Measurements from ENCODE around the gene ESPN.
"Not testable (repeated sequence)": the region's sequence is repeated elsewhere in the genome, so short reads cannot be mapped to it uniquely, and the experiment has no call there.

The ESPN gene

DNA sequence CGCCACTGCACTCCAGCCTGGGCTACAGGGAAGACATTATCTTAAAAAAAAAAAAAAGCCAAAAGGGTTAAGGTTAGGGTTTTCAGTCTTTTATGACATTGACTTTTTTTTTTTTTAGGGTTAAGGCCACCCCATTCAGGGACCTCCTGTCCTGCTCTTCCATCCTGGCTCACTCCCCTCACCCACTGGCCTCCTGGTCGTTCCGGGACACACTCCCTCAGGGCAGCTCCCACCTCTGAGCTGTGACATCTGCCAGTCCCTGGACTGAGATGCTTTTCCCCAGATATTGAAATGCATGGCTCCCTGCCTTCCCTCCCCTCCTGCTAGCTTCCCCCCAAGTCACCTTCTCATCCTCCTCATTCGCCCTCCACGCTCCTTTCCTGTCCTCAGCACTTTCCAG is 57.2 kb downstream of the ESPN start:
- DNase-seq (ENCODE audit: low read depth, low spot score) = no peak

DNA sequence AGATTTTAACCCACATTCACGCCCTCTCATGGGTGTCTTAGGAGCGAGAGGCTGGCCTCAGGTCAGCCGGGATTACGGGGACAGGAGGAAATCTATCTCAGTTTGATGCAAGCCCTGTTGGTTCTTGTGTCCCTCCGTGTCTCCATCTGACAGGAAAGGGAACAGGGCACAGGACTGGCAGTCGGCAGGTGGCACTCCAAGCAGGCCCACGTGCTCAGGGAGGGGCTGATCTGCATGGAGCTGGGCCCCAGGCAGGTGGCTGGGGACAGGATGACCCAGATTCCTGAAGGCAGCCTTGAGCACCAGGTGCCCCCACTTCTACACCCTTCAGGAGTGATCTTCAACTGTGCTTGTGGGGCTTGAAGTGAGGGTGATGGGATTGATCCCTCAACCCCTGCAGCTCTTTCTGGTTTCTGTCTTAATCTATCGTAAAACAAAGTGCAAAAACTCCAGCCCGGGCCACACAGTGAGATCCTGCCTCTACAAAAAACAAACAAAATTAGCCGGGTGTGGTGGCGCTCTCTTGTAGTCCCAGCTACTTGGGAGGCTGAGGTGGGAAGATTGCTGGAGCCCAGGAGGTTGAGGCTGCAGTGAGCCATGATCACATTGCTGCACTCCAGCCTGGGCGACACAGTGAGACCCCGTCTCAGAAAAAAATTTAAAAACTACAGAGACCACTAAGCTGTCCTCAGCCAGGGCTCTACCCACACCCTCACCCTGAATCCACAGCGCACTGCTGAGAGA is 58.6 kb downstream of the ESPN start:
- DNase-seq (ENCODE audit: low read depth, low spot score) = no peak

DNA sequence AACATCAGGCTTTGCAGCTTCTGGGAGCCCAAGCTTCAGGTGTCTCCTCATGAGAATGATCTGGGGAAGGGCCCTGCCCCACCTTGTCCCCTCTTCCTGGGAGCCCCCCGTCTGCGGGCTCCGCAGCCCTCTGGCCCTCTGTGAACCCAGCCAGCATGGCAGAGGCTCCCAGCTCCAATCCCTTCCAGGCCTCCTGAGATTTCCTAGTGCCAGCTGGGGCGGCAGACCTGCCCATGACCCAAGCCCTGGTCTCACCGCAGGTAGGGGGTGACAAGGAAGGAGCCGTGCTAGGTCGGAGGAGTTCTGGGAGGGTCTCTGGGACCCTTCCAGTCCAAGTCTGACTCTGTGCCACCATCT is 59.2 kb downstream of the ESPN start:
- DNase-seq (ENCODE audit: low read depth, low spot score) = no peak

DNA sequence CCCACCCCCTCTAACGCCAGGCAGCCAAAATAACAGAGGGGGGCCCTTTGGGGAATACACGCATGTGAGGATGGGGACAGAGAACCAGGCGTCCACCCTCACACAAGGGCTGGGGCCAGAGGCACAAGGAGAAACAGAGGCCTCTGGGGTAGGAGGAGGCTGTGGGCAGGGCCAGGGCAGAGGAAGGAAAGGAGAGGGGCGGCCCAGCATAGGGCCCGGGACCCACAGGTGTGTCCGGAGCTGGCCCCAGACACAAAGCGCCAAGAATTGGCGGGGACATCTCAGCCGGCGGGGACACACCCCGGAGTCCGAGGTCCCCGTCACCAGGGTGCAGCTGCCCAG is 60.2 kb downstream of the ESPN start:
- DNase-seq (ENCODE audit: low read depth, low spot score) = no peak

DNA sequence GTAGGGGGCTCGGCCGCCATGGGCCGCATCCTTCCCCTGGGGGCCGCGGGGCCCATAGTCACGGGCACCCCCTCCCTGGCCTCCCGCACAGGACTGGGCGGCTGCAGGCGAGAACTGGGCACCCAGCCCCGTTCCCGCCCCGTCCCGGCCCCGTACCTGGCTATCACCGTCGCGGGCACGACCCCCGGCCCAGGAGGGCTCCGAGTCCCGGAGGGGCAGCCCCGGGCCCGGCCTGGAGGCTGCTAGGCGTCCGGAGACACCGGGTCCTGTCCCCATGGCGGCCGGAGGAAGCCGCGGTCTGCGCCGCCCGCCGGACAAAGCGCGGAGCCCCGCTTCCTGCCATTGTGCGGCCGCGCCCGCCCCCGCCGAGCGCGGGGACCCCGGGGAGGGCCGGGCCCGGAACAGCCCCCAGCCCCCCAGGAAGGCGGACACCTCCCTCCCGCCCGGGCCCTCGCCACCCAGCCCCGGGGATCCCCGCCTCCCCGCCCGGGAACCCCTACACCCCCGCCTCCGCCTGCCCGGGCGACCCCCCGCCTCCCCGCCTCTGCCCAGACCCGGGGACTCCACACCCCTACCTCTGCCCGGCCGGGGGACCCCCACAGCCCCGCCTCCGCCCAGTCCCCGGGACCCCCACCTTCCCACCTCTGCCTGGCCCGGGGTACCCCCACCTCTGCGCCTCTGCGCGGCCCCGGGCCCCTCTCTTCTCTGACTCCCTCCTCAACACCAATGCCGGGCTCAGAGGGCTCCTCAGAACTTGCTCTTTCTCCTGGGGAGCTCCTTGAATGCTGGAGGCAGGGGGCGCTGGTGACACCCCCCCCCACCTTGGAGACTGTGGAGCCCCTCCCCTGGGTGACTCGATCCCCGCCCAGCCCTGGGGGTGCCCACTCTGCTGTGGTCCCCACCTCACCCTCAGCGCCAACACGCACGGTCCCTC is 60.9 kb downstream of the ESPN start:
- DNase-seq (ENCODE audit: low read depth, low spot score) = no peak

DNA sequence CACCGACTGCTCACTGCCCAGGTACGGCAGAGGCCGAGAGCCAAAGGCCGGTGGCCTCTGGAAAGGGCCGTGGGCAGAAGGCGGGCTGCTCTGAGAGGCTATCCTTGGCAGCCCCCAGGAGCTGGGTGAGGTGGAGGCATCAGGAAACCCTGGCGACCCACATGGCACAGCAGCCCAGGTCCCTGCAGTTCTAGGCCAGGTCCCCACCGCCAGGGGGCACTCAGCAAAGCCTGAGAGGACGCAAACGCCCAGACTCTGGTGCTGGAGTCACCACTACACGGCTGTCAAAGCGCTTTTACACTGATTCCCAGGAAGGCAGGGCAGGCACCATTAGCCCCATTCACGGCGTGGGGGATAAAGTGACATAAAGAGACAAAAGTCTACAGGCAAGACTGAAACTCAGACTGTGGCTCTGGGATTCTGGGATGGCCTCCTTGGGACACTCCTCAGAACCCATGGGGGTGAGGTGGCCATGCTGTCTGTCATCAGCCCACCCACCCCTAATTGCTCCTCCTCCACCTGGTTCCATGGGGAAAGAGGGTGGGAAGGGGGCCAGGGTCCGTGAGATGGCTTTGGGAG is 61.9 kb downstream of the ESPN start:
- peak; percentile 75 for DNase-seq (ENCODE audit: low read depth, low spot score)

DNA sequence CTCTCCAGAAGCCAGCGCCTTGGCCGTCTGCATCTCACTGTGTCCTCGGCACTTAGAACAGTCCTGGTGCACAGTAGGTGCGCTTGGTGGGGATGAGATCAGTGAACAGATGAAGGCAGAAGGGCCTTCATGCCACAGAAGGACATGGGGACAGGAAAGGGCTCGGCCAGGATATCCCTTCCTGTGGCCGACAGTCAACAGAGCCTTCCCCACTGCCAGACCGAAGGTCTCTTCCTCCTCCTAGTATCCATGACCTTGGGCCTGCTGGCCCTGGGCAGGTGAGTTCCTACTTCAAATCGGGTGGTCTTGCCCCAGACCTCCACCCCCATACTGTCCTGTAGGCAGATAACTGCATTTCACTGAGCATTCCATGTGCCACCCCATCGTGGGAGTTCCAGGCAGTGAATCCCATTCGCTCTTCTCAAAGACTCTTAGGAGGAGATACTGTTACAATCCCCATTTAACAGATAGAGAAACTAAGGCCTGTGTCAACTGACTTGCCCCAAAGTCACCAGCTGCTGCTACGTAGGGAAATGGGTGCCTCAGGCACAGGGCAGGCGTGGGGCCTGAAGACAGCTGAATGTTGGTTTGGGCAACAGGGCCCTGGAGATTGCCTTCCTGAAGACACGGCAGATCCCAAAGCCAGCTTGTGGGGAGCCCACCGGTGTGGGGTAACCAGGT is 63.4 kb downstream of the ESPN start:
- DNase-seq (ENCODE audit: low read depth, low spot score) = no peak

DNA sequence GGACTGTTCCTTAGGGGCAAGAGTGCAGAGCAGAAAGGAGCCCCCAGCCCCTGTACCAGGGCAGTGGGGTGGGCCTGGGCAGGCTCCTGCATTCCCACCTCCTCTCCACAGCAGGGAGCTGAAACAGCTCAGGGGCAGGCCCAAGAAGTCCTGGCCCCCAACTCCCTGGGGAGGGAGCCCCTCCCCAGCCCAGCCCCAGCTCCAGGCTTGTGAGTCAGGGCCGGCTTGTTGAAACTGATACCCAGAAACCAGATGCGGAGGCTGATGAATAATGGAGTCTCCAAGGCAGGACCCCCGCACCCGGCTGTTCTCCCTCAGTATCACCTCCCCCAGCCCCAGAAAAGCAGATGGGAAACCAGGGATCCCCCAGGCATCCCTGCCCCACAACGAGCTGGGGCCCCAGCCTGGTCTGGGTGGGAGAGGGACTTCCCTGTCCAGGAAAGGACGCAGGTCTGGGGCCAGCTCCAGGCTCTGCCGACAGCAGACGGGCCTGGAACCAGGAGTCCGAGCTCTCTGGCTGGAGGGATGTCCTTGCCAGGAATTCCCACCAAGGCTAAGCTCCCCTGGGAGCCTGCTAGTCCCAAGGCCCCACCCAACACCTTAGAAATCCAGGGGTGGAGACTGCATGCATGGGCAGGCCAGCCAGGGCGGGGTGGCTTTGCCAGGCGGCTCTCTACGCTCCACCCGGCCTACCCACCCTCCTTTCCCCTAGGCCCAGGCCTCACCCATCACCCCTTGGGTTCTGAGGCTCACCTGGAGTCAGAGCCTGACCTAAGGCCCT is 64.2 kb downstream of the ESPN start:
- no peak for DNase-seq (ENCODE audit: low read depth, low spot score)

DNA sequence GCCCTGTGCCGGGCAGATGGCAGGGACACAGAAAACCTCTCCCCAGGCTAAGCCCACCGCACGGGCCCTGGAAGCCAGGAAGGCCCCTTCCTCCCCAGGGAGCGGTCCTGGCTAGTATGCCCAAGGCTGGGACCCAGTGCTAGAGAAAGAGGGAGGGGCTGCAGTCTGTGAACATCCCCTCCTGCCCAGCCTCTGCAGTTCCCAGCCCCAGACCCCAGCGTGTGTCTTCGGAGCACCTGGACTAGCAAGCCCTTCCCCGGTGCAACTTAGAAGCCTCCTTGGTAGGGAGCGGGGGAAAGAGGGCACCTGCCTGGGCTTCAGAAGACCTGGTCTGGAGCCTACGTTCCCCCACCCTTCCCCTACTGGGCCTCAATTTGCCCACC is 64.8 kb downstream of the ESPN start:
- no peak for DNase-seq (ENCODE audit: low read depth, low spot score)

DNA sequence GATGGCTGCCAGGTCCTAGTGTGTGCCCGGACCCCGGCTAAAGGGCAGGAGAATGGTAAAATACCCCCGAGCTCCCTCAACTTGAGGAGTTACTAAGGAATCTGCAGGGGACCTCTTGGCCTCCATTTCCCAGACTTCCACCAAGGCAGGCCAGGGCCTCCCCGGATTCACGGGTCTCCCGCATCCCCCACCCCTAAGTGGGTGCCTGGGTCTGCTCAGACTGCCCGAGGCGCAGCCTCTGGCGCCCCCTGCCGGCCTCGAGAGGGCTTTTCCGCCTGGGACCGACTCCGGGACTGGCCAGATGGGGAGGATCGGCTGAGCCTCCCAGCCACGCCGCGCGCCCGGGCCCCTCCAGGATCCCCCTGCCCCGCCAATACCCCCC is 65.2 kb downstream of the ESPN start:
- DNase-seq (ENCODE audit: low read depth, low spot score) = peak; percentile 47

DNA sequence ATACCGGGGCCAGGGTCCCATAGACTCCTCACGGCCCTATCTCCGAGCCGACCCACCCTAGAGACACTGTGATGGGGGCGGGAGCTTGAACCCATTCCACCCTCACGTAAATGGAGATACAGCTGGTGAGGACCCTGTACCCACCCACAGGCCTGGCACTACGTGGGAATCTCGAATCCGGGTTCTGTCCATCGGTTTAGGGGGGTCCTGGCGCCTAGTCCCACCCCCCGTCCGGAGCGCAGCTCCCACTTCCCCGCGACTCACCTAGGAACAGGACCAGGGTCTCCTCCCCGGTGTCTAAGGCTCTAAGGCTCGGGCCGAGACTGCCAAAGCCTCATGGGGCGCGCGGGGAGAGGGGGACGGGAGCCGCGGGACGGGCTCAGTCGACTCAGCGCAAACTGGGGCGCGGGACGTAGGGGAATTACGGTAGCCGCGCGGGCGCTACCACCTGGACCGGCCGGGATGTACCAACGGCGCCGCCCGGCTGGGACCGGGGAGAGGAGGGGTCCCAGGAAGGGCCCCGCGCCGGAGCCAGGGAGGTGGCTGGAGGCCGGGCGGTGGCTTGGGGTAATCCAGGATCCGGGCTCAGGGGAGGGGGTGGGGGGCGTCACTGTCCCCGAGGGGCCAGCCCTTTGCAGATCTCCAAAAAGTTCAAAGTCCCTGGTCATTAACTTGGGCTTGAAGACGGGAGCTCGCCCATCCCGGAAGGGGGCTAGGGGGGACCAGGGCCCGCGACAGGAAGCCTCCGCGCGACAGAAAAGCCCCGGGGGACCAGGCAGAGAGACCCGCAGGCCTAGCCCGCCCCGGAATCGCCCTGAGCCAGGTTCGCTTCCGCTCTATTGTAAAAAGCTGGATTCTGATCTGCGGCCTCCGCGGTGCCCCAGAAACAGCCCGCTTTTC is 65.9 kb downstream of the ESPN start:
- no peak for DNase-seq (ENCODE audit: low read depth, low spot score)

DNA sequence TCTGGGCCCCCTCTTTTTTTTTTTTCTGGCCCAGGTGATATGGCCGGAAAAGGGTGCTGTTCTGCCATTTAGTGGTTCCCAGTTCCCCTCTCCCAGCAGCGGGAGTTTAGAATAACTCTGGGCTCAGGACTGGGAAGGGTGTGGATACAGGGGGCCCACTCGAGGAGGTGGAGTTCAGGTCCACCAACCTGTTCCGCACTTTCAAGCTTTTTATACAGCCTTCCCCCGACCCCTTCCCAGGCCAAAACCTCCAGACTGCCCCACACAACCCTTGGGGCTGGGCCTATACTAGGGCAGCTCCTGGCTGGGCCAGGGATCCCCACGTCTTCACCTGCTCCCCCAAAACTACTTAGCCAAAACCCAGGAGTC is 66.5 kb downstream of the ESPN start:
- no peak for DNase-seq (ENCODE audit: low read depth, low spot score)

DNA sequence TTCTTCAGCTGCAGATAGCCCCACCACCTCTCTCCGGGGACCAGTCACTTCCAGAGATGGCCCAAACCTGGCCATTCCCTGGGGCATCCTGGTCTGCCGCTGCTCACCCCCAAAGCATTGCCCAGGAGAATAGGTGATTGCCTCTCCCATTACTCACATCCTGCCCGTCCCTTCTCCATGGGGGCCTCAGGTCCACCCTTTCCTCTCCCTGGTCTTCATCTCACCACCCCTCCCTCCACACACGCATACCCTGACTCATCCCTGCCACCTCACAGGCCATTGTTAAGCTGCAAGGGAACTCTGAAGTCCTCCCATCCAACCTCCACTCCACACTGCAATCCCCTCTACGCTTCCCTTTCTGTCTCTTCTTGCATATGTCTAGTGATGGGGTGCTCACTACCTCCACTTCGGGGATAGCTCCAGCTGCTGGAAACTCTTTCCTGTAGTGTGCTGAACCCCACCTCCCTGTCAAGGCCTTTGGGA is 66.9 kb downstream of the ESPN start, which contains the start of gene PLEKHG5:
PLEKHG5 (minus strand) TSS at position 188 of the 483 bp plus-strand sequence. CDS start 14,096 bp downstream, outside the sequence.
- DNase-seq (ENCODE audit: low read depth, low spot score) = no peak

DNA sequence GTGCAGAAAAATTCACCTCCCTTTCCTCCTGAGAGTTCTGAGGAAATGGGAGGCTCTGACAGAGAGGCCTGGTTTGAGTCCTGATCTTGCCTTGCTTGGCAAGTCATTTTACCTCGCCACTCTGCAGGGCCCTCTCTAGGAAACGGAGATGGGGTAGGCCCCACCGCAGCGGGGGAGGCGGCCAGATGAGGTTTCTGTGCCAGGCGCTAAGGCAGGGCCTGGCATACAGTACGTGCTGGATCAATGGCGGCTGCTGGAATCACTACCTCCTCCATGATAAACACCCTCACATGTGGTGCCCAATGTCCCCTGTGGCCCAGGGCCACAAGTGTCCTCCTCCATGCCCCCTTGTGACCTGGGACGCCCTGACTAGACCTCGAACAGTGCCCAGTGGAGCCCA is 67.4 kb downstream of the ESPN start:
- no peak for DNase-seq (ENCODE audit: low read depth, low spot score)

DNA sequence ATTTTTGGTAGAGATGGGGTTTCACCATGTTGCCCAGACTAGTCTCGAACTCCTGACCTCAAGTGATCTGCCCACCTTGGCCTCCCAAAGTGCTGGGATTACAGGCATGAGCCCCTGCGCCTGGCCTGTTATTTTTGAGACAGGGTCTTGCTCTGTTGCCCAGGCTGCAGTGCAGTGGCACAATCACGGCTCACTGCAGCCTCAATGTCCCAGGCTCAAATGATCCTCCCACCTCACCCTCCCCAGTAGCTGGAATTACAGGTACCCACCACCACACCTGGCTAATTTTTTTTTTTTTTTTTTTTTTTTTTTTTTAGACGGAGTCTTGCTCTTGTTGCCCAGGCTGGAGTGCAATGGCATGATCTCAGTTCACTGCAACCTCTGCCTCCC is 69.3 kb downstream of the ESPN start:
- DNase-seq (ENCODE audit: low read depth, low spot score) = not testable (repeated sequence)

DNA sequence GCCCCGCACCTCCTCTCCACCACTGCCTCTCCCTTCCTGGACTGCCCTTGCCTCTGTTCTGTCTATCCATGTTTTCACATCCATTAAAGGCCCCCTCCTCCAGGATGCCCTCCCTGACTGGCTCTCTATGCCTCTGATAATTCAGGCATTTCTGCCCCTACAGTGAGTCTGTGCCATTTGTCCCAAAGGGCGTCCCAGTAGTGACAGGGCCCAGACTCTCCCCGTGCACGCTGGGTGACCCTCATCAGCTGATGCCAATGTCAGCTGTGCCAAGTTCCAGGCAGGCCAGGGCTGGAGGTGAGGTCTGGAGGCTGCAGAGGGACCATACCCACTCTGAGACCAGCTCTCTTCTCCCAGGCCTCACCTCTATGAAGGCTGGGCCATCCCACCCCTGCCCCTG is 70.1 kb downstream of the ESPN start:
- DNase-seq (ENCODE audit: low read depth, low spot score) = no peak

DNA sequence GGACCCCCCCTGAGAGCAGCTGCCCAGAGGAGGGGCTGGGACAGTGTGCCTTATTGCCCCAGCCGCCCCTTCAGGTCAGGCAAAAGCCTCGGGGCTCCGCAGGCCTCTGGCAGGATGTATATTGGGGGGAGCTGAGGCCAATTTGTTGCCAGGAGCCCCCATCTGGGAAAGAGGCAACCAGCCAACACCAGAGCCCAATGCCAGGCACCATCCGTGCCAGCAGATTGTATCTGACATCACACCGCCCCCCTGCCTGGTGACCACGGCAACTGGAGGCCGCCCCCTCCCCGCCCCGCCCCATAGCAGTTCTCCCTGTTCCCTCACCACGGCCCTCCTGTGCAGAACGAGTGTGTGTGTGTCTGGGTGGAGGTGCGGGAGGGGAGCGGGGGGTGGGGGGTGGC is 70.5 kb downstream of the ESPN start:
- no peak for DNase-seq (ENCODE audit: low read depth, low spot score)

DNA sequence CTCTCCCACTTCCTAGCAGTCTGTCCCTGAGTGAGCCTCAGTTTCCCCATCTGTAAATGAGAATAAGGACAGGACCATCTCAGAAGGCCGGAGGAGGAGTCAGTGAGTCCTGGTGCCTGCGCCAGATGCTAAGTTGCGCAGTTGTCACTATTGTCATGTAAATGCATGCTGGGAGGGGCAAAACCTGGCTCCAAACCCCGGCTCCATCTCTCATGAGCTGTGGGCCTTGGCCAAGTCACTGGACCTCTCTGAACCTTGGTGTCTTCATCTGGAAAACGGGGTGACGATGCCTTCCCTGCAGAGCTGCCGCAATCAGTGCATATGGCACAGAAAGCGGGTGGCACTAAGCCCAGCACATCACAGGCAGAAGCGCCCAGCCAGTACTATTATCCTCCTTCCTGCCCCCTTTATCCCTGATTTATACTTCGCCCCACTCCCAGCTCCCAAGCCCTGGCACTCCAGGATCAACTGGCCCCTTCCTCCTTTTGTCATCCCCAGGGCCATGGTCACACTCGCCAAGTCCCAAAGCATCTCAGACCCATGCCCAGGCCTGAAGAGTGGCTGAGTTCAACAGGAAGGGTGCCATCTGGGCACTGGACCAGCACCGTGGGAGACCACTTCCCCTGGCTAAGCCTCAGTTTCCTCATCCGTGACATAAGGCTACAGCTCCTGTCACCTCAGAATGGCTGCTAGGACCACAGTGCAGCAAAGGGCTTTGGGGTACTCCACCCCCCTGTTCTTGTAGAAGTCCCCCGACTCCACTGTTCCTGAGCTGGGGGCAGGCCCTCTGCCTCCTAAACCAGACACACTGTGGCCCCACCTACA is 71.2 kb downstream of the ESPN start:
- no peak for DNase-seq (ENCODE audit: low read depth, low spot score)

DNA sequence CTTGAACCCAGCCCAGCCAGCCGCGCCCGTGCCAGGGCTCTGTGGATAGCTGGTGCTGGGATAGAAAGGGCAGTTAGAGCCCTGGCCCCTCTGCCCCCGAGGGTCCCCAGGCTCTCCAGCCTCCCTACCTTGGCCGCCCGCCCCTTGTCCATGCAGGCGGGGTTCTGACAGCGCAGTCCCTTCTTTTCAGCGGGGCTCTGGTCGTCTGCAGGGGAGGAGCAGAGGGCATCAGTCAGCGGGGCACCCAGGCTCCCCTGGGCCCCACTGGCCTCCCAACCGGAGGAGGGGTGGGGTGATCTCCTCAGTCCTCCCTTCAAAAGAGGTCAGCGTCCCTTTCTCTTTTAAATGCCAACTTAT is 71.8 kb downstream of the ESPN start:
- DNase-seq (ENCODE audit: low read depth, low spot score) = no peak

DNA sequence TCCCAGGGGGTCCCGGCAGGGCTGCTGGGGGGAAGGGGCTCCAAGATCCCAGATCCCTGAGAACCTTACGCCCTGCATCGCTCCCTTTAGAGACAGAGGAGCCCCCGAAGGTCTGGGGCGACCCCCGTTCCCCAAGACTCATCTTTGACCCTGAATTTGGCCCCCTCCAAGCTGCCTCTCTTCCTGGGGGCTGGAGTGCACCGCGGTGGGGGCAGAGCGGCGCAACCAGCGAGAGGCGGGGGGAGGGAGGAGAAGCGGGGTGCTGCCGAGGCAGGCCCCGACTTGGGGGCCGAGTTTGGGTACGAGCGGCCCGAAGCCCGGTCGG is 72.3 kb downstream of the ESPN start:
- no peak for DNase-seq (ENCODE audit: low read depth, low spot score)
